ENCODE measurements around the gene CCDC110.

Gene CCDC110

DNA sequence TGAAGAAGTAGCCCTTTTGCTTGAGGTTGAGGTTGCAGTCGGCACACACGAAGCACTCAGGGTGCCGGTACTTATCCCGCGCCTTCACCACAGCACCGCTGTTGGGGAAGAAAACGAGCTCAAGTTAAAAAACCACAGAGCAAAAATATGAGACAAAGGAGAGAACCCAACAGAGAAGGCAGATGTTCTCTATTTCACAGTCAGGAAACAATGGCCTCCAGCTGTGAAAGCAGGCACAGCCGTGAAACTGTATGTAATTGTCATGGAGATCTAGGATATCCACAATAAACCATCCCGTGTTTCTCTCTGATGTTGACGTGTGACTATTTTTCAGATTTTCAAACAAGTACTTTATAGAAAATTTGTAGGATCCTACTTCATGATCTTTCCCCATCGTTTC, 30.9 kb upstream of the CCDC110 start:
- H3K4me3 ChIP-seq (ENCODE audit: low read depth, low read length), result no peak overlapping the region
- TF ChIP-seq, protein P1, sequence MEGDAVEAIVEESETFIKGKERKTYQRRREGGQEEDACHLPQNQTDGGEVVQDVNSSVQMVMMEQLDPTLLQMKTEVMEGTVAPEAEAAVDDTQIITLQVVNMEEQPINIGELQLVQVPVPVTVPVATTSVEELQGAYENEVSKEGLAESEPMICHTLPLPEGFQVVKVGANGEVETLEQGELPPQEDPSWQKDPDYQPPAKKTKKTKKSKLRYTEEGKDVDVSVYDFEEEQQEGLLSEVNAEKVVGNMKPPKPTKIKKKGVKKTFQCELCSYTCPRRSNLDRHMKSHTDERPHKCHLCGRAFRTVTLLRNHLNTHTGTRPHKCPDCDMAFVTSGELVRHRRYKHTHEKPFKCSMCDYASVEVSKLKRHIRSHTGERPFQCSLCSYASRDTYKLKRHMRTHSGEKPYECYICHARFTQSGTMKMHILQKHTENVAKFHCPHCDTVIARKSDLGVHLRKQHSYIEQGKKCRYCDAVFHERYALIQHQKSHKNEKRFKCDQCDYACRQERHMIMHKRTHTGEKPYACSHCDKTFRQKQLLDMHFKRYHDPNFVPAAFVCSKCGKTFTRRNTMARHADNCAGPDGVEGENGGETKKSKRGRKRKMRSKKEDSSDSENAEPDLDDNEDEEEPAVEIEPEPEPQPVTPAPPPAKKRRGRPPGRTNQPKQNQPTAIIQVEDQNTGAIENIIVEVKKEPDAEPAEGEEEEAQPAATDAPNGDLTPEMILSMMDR (IDR thresholded peaks at IDR 0.05; ENCODE audit: low read depth, low read length, missing control alignments), result no peak
- no peak for DNase-seq (ENCODE audit: low read depth)

- DNase-seq (ENCODE audit: low read depth), result no peak
- TF ChIP-seq, protein P1 (IDR thresholded peaks at IDR 0.05; ENCODE audit: low read depth, low read length, missing control alignments), result no peak
- no peak overlapping the region for H3K4me3 ChIP-seq (ENCODE audit: low read depth, low read length)
These were observed 29.0 kb upstream of the CCDC110 start for GRCh38 chr4:185500576-185500975.

GRCh38 chr4:185500035-185500434, 28.5 kb upstream of the CCDC110 start:
- no peak for DNase-seq (ENCODE audit: low read depth)
- TF ChIP-seq, protein P1 (IDR thresholded peaks at IDR 0.05; ENCODE audit: low read depth, low read length, missing control alignments), result no peak
- no peak overlapping the region for H3K4me3 ChIP-seq (ENCODE audit: low read depth, low read length)

- no peak for DNase-seq (ENCODE audit: low read depth)
These were observed 17.1 kb upstream of the CCDC110 start for GRCh38 chr4:185488650-185489049.

GRCh38 chr4:185481401-185481800, 9.9 kb upstream of the CCDC110 start:
- H3K4me3 ChIP-seq (ENCODE audit: low read depth, low read length), result no peak overlapping the region
- no peak for DNase-seq (ENCODE audit: low read depth)
- TF ChIP-seq, protein P1 (IDR thresholded peaks at IDR 0.05; ENCODE audit: low read depth, low read length, missing control alignments), result no peak

More at GRCh38 chr4:185488650-185489049, 17.1 kb upstream of the CCDC110 start:
- TF ChIP-seq, protein P1 (IDR thresholded peaks at IDR 0.05; ENCODE audit: low read depth, low read length, missing control alignments), result no peak
- H3K4me3 ChIP-seq (ENCODE audit: low read depth, low read length), result no peak overlapping the region

- TF ChIP-seq, protein P1 (IDR thresholded peaks at IDR 0.05; ENCODE audit: low read depth, low read length, missing control alignments), result no peak
- DNase-seq (ENCODE audit: low read depth), result no peak
These were observed 8.6 kb upstream of the CCDC110 start for GRCh38 chr4:185480016-185480732.

DNA sequence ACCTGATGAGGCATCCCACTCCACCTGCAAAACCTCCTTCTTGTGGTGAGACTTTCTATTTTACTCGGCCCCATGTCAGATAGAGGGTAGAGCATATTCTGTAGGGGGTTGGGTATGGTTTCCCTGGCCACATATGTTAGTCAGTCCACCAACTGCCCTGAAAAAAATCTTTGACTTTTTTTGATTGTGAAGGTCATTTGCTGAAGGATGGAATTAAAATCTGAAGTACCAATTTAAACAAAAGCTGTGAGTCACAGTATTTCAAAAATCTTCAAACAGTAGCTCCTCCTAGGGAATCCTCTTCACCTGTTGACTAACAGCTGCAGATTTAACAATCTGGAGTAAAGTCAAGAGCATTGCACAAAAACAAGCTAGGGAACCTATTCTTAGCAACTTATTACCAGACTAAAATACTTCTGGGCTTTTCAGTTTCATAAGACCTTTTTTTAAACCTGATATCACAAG, 8.0 kb upstream of the CCDC110 start:
- peak; percentile 76 for DNase-seq (ENCODE audit: low read depth)
- no peak overlapping the region; the same call in 1 of the 2 replicates for H3K4me3 ChIP-seq (ENCODE audit: low read depth, low read length)
- TF ChIP-seq, protein P1 (IDR thresholded peaks at IDR 0.05; ENCODE audit: low read depth, low read length, missing control alignments), result no peak

More at GRCh38 chr4:185480016-185480732, 8.6 kb upstream of the CCDC110 start:
- H3K4me3 ChIP-seq (ENCODE audit: low read depth, low read length), result peak overlapping the region; percentile 17
